BLaER1 treated with 17β-estradiol and CSF1 and Interleukin-3, amounts not matched to agents 10 nM and 100 nM (cell line): ENCODE measurements around the gene KRT33A.

ENCODE experiments used
- H3K27ac ChIP-seq, 11 experiments: shearing (Covaris generic); formaldehyde crosslinking; 2 replicates each; pipeline ENCODE4 v1.8.1; 2022
- H3K27me3 ChIP-seq, 11 experiments: shearing (Covaris generic); formaldehyde crosslinking; 2 replicates each; pipeline ENCODE4 v1.8.1; 2022
- H3K36me3 ChIP-seq, 11 experiments: shearing (Covaris generic); formaldehyde crosslinking; 2 replicates each; pipeline ENCODE4 v1.8.1; 2022
- H3K4me1 ChIP-seq, 10 experiments: shearing (Covaris generic); formaldehyde crosslinking; 2 replicates each; pipeline ENCODE4 v1.8.1; 2022
- H3K4me2 ChIP-seq, 11 experiments: shearing (Covaris generic); formaldehyde crosslinking; 2 replicates each; pipeline ENCODE4 v1.8.1; 2022
- H3K4me3 ChIP-seq, 10 experiments: shearing (Covaris generic); formaldehyde crosslinking; 2 replicates each; pipeline ENCODE4 v1.8.1; 2022
- H3K9ac ChIP-seq, 11 experiments: shearing (Covaris generic); formaldehyde crosslinking; 2 replicates each; pipeline ENCODE4 v1.8.1; 2022
- H3K9me3 ChIP-seq, 11 experiments: shearing (Covaris generic); formaldehyde crosslinking; replicated peaks in 1 of 11; 2 replicates each; pipeline ENCODE4 v1.8.1; 2022
- H4K20me1 ChIP-seq, 11 experiments: shearing (Covaris generic); formaldehyde crosslinking; 2 replicates each; pipeline ENCODE4 v1.8.1; 2022
- Cebpa-rat ChIP-seq, 11 experiments: shearing (Covaris generic); IDR thresholded peaks; 2 replicates each; pipeline ENCODE4 v1.8.1; 2022

The KRT33A gene

GRCh38 chr17:41304091-41304490, 46.5 kb downstream of the KRT33A start:
- Histone ChIP-seq H3K27me3 (no peaks in the 10 kb centered on the region), H3K36me3 (no peaks in the 10 kb centered on the region), H3K9ac (no peak overlapping the region), H3K4me2 (no peak overlapping the region), H3K4me1 (peaks cover 22 to 40% (median 30%) of the 10 kb centered on the region in 10 experiments), H3K27ac (no peak overlapping the region), H4K20me1 (no peaks in the 10 kb centered on the region), H3K9me3 (peaks cover 0 to 27% (median 0%) of the 10 kb centered on the region in 11 experiments; a peak in 6 of 22 replicates), H3K4me3 (no peak overlapping the region)
- no peak for TF ChIP-seq Cebpa-rat (IDR thresholded peaks at IDR 0.05)

DNA sequence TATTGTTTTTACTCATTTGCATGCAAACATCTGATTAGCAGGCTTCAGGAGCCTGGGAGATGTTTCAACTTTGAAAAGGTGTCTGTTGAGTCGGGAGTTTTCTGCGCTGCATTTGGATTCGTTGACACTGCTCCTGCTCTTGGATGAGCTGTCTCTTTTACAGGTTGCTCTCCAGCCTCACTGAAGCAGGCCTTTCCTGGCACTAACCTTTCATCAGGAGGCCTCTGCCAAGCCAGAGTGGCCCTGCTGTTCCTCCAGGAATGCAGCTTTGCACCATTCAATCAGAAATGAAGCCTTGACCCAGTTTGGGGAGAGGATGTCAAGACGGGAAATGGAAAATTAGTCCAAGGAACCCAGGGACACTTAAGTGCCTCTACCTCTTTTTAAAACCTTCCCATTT, 47.6 kb downstream of the KRT33A start:
- Histone ChIP-seq H3K27ac (no peak overlapping the region), H3K4me1 (peaks cover 11 to 29% (median 19%) of the 10 kb centered on the region in 10 experiments), H3K9me3 (peaks cover 0 to 27% (median 0%) of the 10 kb centered on the region in 11 experiments; a peak in 7 of 22 replicates), H3K4me2 (peak overlapping the region in 6 of 11 experiments; percentile 3 to 57 (median 27); a peak in 8 of 22 replicates), H3K36me3 (no peaks in the 10 kb centered on the region), H3K4me3 (no peak overlapping the region), H3K9ac (no peak overlapping the region), H3K27me3 (no peaks in the 10 kb centered on the region), H4K20me1 (no peaks in the 10 kb centered on the region)
- TF ChIP-seq Cebpa-rat (IDR thresholded peaks at IDR 0.05) = no peak

DNA sequence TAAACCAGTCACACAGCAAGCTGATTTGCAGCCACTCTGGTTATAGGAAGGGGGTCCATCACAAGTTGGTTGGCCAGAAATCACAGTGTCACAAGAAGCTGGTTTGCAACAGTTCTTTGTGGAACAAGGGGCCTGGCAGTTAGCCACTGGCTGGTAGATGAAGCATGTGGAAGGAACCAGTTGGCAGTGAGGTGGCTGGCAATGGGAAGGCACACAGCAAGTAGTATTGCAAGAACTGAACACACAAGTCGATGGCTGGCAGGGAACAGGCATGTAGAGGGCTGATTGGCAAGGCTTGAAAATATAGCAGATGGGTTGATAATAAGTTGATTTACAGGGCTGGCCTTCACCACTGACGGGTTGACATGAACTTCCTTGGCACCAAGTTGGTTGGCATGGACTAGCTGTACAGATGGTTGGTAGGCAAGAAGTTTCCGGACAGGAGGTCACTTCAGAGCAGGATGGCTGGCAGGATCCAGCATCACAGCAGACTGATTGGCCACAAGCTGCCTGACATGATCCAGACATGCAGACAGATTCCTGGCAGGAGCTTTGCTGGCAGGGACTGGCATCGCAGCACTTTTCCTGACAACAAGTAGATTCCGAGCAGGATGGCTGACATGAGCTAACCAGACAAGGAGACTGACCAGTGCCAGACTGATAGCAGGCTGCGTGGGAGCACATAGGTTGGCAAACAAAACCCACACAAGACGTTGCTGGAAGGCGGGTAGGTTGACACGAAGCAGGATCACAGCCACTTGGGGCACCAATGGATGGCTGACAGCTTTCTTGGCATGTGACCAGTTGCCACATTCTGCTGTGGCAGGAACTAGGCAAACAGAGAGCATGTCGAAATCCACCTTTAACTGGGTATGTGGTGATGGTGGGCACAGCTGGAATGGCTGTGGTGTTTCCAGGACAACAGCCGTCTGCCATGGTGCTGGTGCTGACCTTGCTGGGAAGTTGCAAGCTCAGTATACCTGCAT, 48.4 kb downstream of the KRT33A start, which contains the start of gene KRTAP29-1:
TSS of gene KRTAP29-1 (minus strand) at position 936 of the 986 bp plus-strand sequence. CDS start at position 936, 0 bp downstream.
- Histone ChIP-seq H3K9me3 (peaks cover 0 to 27% (median 0%) of the 10 kb centered on the region in 11 experiments; a peak in 7 of 22 replicates), H3K4me1 (peaks cover 3 to 22% (median 11%) of the 10 kb centered on the region in 10 experiments; a peak in 19 of 20 replicates), H3K36me3 (no peaks in the 10 kb centered on the region), H4K20me1 (no peaks in the 10 kb centered on the region), H3K4me2 (peak within 1 kb of the TSS in 7 of 11 experiments; percentile 3 to 57 (median 25); a peak in 10 of 22 replicates), H3K4me3 (no peak within 1 kb of the TSS), H3K9ac (no peak within 1 kb of the TSS), H3K27ac (peak within 1 kb of the TSS in 2 of 11 experiments; percentile 3 to 32; a peak in 4 of 22 replicates), H3K27me3 (no peaks in the 10 kb centered on the region)
- TF ChIP-seq Cebpa-rat (IDR thresholded peaks at IDR 0.05) = peak in 2 of 11 experiments; percentile 8 to 17; a peak in 1 of 22 replicates

DNA sequence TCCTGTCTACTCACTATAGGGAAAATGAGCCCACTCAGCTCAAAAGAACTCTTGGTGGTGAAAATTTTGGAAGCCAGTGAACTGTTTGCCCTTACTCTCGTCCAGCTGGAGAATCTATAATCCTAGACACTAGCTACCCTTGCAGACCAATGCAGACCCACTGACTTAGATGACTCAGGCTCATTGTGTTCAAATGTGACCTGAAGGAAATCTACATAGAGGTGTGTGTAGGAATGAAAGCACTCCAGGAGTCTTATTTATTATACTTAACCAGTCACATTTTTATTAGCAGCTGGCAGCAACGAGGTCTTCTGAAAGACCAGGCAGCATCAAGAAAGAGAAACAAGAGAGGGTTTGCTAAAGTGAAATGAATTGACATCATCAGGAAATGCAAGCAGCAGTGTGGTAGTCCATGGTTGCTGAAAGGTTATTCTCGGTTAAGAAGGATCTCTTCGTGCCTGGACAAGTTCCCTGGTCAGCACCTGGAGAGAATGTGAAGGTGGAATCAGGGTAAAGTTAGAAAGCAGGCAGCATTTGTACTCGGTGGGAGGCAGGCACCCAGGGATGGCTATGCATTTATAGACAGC, 49.3 kb downstream of the KRT33A start:
- no peak for TF ChIP-seq Cebpa-rat (IDR thresholded peaks at IDR 0.05)
- Histone ChIP-seq H3K27me3 (no peaks in the 10 kb centered on the region), H3K9me3 (peaks cover 0 to 25% (median 0%) of the 10 kb centered on the region in 11 experiments; a peak in 7 of 22 replicates), H3K4me2 (no peak overlapping the region), H3K36me3 (no peaks in the 10 kb centered on the region), H3K9ac (no peak overlapping the region), H3K4me1 (peaks cover 0 to 18% (median 7%) of the 10 kb centered on the region in 10 experiments; a peak in 10 of 20 replicates), H3K27ac (no peak overlapping the region), H3K4me3 (no peak overlapping the region), H4K20me1 (no peaks in the 10 kb centered on the region)

DNA sequence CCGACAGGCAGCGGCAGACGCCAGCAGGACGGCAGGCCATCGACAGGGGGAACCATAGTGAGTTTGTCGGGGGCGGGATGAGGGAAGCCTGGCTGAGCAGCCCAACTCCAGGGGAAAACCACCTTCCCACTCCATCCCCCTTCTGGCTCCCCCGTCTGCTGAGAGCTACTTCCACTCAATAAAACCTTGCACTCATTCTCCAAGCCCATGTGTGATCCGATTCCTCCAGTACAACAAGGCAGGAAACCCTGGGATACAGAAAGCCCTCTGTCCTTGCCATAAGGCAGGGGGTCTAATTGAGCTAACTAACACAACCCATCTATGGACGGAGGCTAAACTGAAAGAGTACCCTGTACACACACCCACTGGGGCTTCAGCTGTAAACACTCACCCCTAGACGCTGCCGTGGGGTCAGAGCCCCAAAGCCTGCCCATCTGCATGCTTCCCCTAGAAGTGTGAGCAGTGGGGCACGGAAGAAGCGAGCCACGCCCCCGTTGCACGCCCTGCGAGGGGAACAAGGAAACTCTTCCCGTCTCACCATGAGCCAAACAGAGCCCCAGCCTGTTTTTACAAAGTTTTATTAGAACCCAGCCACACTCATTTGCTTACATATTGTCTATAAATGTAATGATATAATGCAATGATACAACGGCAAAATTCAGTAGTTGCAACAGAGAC, 52.0 kb downstream of the KRT33A start:
- H3K27me3 ChIP-seq = no peaks in the 10 kb centered on the region
- TF ChIP-seq Cebpa-rat (IDR thresholded peaks at IDR 0.05) = no peak
- H3K9me3 ChIP-seq = peaks cover 0 to 19% (median 6%) of the 10 kb centered on the region in 11 experiments; a peak in 11 of 22 replicates
- no peaks in the 10 kb centered on the region for H4K20me1 ChIP-seq
- no peak overlapping the region for H3K27ac ChIP-seq
- no peak overlapping the region for H3K9ac ChIP-seq
- H3K36me3 ChIP-seq = no peaks in the 10 kb centered on the region
- H3K4me1 ChIP-seq = peaks cover 0 to 15% (median 6%) of the 10 kb centered on the region in 10 experiments; a peak in 10 of 20 replicates
- no peak overlapping the region for H3K4me2 ChIP-seq
- no peak overlapping the region for H3K4me3 ChIP-seq

DNA sequence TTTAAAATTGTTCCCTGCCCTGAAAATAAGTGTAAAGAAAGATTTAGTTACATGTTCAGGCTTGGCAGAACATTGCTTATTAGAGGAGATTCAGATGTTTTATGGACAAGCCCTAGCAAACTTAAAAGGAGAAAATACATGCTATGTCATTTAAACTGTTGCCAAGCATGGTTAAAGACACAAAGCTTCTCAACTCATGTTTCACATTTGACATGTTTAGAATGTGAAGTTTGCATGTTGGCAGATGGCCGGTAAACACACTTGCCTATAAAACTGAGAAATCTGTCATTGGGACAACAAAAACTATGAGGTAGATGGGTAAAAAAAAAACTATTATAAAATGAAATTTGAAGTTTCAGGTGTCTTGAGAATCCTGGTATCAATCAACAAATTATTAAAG, 53.8 kb downstream of the KRT33A start:
- TF ChIP-seq Cebpa-rat (IDR thresholded peaks at IDR 0.05) = no peak
- Histone ChIP-seq H3K27ac (no peak overlapping the region), H3K27me3 (no peaks in the 10 kb centered on the region), H4K20me1 (no peaks in the 10 kb centered on the region), H3K9me3 (peaks cover 0 to 13% (median 6%) of the 10 kb centered on the region in 11 experiments; a peak in 11 of 22 replicates), H3K4me3 (no peak overlapping the region), H3K36me3 (no peaks in the 10 kb centered on the region), H3K4me1 (peaks cover 0 to 5% (median 0%) of the 10 kb centered on the region in 10 experiments; a peak in 1 of 20 replicates), H3K4me2 (no peak overlapping the region), H3K9ac (no peak overlapping the region)
